GM21360 (cell line): Measurements from ENCODE around the gene DEF6.

Experiments used
- ATAC-seq: cut with Tn5 transposase; IDR thresholded peaks from one replicate; pipeline ENCODE4 v1.9.1; 2021; ENCODE audit warnings: mild to moderate bottlenecking, moderate library complexity; ENCODE audit not compliant: unreplicated experiment

The DEF6 gene

GRCh38 chr6:35370124-35370741 is 72.6 kb downstream of the DEF6 start:
- ATAC-seq: no peak

- no peak for ATAC-seq
These were observed 73.3 kb downstream of the DEF6 start for GRCh38 chr6:35370785-35371493.
